ENCODE measurements around the gene PHF21A. TPM values are rescaled to one million over a fixed set of nuclear protein-coding genes. Genes with fewer than 3 reads are reported as not detected.
A peak's percentile ranks its signal among the peaks of the same experiment; 100 is the strongest.

PHF21A gene
- total RNA-seq, 1 donor = 14.8 TPM

GRCh38 chr11:46079662-46080061, 41.6 kb downstream of the PHF21A start:
- no peak for DNase-seq (ENCODE audit: low read depth in 2 of 3, low spot score in 2 of 3)

GRCh38 chr11:46075928-46076327, 45.3 kb downstream of the PHF21A start:
- DNase-seq (ENCODE audit: low read depth in 2 of 3, low spot score in 2 of 3) = no peak

- peak in 1 of 3 donors; percentile 10 for DNase-seq (ENCODE audit: low read depth in 2 of 3, low spot score in 2 of 3)
Observed at GRCh38 chr11:46075168-46075567, 46.1 kb downstream of the PHF21A start.

GRCh38 chr11:46073632-46074031, 47.6 kb downstream of the PHF21A start:
- DNase-seq (ENCODE audit: low read depth in 2 of 3, low spot score in 2 of 3) = no peak

GRCh38 chr11:46072172-46072964, 48.9 kb downstream of the PHF21A start:
- no peak for DNase-seq (ENCODE audit: low read depth in 2 of 3, low spot score in 2 of 3)

GRCh38 chr11:46071091-46071490, 50.2 kb downstream of the PHF21A start:
- DNase-seq (ENCODE audit: low read depth in 2 of 3, low spot score in 2 of 3) = no peak

- no peak for DNase-seq (ENCODE audit: low read depth in 2 of 3, low spot score in 2 of 3)
Observed at GRCh38 chr11:46069595-46069994, 51.7 kb downstream of the PHF21A start.

GRCh38 chr11:46066335-46066734, 54.9 kb downstream of the PHF21A start:
- no peak for DNase-seq (ENCODE audit: low read depth in 2 of 3, low spot score in 2 of 3)

GRCh38 chr11:46065681-46066080, 55.6 kb downstream of the PHF21A start:
- no peak for DNase-seq (ENCODE audit: low read depth in 2 of 3, low spot score in 2 of 3)

- no peak for DNase-seq (ENCODE audit: low read depth in 2 of 3, low spot score in 2 of 3)
Observed at GRCh38 chr11:46064221-46064620, 57.0 kb downstream of the PHF21A start.

- no peak for DNase-seq (ENCODE audit: low read depth in 2 of 3, low spot score in 2 of 3)
Observed at GRCh38 chr11:46063138-46063537, 58.1 kb downstream of the PHF21A start.

- DNase-seq (ENCODE audit: low read depth in 2 of 3, low spot score in 2 of 3) = no peak
Observed at GRCh38 chr11:46060013-46060412, 61.2 kb downstream of the PHF21A start.

GRCh38 chr11:46057489-46057888, 63.8 kb downstream of the PHF21A start:
- no peak for DNase-seq (ENCODE audit: low read depth in 2 of 3, low spot score in 2 of 3)

- DNase-seq (ENCODE audit: low read depth in 2 of 3, low spot score in 2 of 3) = no peak
Observed at GRCh38 chr11:46055371-46055770, 65.9 kb downstream of the PHF21A start.

GRCh38 chr11:46051102-46051501, 70.2 kb downstream of the PHF21A start:
- no peak for DNase-seq (ENCODE audit: low read depth in 2 of 3, low spot score in 2 of 3)

GRCh38 chr11:46050662-46051061, 70.6 kb downstream of the PHF21A start:
- no peak for DNase-seq (ENCODE audit: low read depth in 2 of 3, low spot score in 2 of 3)

- DNase-seq (ENCODE audit: low read depth in 2 of 3, low spot score in 2 of 3) = no peak
Observed at GRCh38 chr11:46050003-46050461, 71.2 kb downstream of the PHF21A start.

- peak in 2 of 3 donors; percentile 7 to 56 for DNase-seq (ENCODE audit: low read depth in 2 of 3, low spot score in 2 of 3)
Observed at GRCh38 chr11:46049325-46049897, 71.8 kb downstream of the PHF21A start.

- DNase-seq (ENCODE audit: low read depth in 2 of 3, low spot score in 2 of 3) = no peak
Observed at GRCh38 chr11:46048198-46048597, 73.1 kb downstream of the PHF21A start.

- DNase-seq (ENCODE audit: low read depth in 2 of 3, low spot score in 2 of 3) = no peak
Observed at GRCh38 chr11:46047520-46047919, 73.7 kb downstream of the PHF21A start.

GRCh38 chr11:46045811-46046210, 75.4 kb downstream of the PHF21A start:
- DNase-seq (ENCODE audit: low read depth in 2 of 3, low spot score in 2 of 3) = no peak

GRCh38 chr11:46044601-46045000, 76.7 kb downstream of the PHF21A start:
- DNase-seq (ENCODE audit: low read depth in 2 of 3, low spot score in 2 of 3) = no peak
